ENCODE measurements around the gene STK32A. TPM values are rescaled to one million over a fixed set of nuclear protein-coding genes. Genes with fewer than 3 reads are reported as not detected.

The STK32A gene
- total RNA-seq, 1 donor from 2014 or later, result 5.3 TPM

DNA sequence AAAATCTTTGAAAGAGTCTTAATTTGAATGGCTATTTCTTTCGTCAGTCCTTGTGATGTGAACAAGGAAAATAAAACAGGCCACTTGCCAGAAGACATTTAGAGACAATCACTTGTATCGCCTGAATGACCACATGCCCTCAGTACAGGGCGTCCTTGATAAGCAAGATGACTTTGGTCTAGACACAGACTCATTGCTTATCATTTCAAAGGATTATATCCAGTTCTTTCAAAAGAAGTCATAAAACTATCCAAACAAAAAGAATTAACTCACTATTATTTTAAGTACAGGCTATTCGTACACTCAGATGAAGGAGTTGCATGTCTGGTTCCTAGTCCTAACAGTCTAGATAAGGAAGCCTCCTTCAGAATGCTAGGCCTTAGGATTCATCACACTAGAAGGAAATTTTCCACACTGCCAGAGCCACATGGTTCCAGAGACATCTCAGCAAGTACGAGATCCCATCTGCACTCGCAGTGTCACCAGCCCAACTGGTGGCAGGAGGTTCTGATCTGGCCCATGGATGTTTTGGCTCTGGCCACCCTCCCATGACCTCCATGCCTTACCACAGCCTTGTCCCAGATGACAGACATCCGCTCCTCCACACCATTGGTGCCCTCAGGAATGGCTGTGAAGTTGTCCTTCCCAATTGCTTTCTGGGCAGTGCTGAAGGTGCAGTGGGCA, 165.4 kb downstream of the STK32A start:
- Mint-ChIP-seq H3K4me1 (ENCODE audit: unreplicated experiment) (no peaks in the 10 kb centered on the region), H3K4me3 (no peak overlapping the region), H3K27ac (no peak overlapping the region), H3K9me3 (no peaks in the 10 kb centered on the region), H3K36me3 (peaks cover 13% of the 10 kb centered on the region), H3K27me3 (no peaks in the 10 kb centered on the region)
- no peak for DNase-seq (ENCODE audit: extremely low spot score, unreplicated experiment)
- TF ChIP-seq, protein P1, sequence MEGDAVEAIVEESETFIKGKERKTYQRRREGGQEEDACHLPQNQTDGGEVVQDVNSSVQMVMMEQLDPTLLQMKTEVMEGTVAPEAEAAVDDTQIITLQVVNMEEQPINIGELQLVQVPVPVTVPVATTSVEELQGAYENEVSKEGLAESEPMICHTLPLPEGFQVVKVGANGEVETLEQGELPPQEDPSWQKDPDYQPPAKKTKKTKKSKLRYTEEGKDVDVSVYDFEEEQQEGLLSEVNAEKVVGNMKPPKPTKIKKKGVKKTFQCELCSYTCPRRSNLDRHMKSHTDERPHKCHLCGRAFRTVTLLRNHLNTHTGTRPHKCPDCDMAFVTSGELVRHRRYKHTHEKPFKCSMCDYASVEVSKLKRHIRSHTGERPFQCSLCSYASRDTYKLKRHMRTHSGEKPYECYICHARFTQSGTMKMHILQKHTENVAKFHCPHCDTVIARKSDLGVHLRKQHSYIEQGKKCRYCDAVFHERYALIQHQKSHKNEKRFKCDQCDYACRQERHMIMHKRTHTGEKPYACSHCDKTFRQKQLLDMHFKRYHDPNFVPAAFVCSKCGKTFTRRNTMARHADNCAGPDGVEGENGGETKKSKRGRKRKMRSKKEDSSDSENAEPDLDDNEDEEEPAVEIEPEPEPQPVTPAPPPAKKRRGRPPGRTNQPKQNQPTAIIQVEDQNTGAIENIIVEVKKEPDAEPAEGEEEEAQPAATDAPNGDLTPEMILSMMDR (conservative IDR thresholded peaks at IDR 0.05), result no peak

DNA sequence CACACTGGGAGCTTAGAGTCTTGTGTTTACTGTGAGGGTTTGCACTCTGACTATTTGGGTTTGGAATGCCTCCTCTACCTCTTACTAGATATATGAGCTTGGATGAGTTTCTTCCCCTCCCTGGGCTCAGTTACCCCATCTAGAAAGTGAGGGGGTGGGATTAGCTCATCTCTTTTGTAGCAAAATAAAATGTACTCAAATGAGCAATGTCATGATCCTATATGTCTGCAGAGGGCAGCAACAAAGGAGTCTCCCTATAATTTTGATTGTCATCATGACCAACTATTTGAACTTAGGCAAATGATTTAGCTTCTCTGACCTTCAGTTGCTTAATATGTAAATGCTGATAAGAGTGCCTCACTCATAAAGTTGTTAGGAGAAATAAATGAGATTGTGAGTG, 166.1 kb downstream of the STK32A start:
- Mint-ChIP-seq H3K4me1 (ENCODE audit: unreplicated experiment) (no peaks in the 10 kb centered on the region), H3K27me3 (no peaks in the 10 kb centered on the region), H3K4me3 (no peak overlapping the region), H3K36me3 (peaks cover 13% of the 10 kb centered on the region), H3K27ac (no peak overlapping the region), H3K9me3 (no peaks in the 10 kb centered on the region)
- DNase-seq (ENCODE audit: extremely low spot score, unreplicated experiment), result no peak
- TF ChIP-seq, protein P1 (conservative IDR thresholded peaks at IDR 0.05), result no peak

DNA sequence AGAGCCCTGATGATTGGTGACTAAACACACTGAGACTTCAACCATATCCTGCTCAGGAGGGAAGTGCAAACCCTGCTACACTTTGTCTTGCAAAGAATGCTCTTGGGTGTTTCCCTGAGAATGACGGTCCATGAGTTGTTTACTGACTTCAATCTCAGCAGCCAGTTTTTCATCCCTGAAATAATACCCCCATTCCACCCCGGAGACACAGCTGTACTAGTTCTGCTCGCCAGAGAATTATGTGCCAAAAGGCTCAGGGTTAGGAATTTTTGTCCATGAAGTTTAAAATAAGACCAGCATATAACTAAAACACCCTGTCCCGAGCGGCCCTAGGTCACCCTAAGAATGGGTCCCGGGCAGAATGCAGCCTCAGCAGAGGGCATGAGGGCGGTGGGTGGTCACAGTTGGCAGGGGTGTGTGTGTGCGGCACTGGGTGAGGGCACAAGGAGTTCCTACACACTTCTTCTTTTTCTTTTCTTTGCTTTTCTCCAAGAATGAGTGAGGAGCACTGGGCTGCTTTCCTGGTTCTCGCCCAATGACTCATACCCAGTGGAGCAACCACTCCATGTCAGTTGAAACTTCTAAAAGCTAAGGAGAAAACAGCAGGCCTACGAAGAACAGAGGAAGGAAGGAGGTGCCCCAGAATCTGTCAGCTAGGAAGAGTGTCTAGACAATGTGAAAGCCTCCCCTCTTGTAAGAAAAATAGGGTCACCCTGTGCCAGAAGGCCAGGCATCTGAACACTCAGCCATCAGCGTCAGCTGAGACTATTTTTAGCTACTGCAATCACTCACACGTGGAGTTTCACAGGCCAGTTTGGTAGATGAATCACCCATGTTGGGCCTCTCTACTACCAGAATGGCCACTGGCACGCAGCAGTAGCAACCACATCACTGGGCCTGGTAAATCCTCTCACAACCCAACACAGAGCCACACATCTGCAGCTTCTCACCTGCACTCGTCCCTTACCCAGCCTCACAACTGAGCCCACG, 169.1 kb downstream of the STK32A start:
- no peaks in the 10 kb centered on the region for H3K4me1 Mint-ChIP-seq (ENCODE audit: unreplicated experiment)
- no peaks in the 10 kb centered on the region for H3K9me3 Mint-ChIP-seq

DNA sequence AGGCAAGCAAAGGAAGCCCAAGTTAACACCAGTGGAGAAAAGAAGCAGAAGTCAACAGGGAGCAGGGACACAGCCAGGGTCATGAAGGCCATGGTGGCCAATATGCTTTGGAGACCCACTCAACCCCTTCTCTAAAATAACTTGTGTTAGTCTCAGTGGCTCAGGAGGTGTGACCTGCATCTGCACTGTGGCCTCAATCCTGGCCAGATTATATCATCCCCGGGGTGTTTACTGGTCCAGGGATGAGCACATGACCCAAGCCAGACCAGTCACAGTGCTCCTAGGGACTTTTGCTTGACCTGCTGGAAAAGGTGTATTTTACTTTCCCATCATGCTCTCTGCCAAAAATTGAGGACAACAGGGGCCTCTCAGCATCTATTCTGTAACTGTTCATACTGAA, 169.9 kb downstream of the STK32A start:
- peak overlapping the region; percentile 70 for H3K27ac Mint-ChIP-seq
- no peaks in the 10 kb centered on the region for H3K27me3 Mint-ChIP-seq
- H3K4me3 Mint-ChIP-seq, result no peak overlapping the region
- H3K9me3 Mint-ChIP-seq, result no peaks in the 10 kb centered on the region
- H3K36me3 Mint-ChIP-seq, result peaks cover 5% of the 10 kb centered on the region
- no peaks in the 10 kb centered on the region for H3K4me1 Mint-ChIP-seq (ENCODE audit: unreplicated experiment)
- DNase-seq (ENCODE audit: extremely low spot score, unreplicated experiment), result no peak
- TF ChIP-seq, protein P1 (conservative IDR thresholded peaks at IDR 0.05), result no peak

More for the DNA sequence above, 169.1 kb downstream of the STK32A start:
- TF ChIP-seq, protein P1 (conservative IDR thresholded peaks at IDR 0.05), result no peak
- H3K27me3 Mint-ChIP-seq, result no peaks in the 10 kb centered on the region
- H3K36me3 Mint-ChIP-seq, result peaks cover 5% of the 10 kb centered on the region
- no peak overlapping the region for H3K4me3 Mint-ChIP-seq
- H3K27ac Mint-ChIP-seq, result peak overlapping the region; percentile 70
- DNase-seq (ENCODE audit: extremely low spot score, unreplicated experiment), result no peak

DNA sequence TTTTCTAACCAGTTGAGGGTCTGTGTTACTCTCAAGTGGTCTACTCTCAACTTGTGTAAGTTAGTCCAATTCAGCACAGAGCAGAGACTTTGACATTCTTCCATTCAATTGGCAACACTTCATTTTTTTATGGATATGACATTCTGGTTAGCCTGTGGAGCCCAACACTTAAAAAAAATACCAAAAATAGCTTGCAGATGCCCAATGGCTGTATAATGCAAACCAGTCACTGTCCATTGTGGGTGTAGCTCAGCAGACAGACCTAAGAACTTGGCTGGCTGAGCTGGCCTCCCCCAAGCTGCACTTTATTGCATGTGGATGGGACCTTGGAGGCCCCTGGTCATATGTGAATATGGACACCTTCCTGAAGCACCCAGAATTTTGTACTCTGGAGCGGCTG, 171.8 kb downstream of the STK32A start:
- Mint-ChIP-seq H3K27ac (no peak overlapping the region), H3K36me3 (peaks cover 5% of the 10 kb centered on the region)

More for the DNA sequence above, 171.8 kb downstream of the STK32A start:
- Mint-ChIP-seq H3K27me3 (no peaks in the 10 kb centered on the region), H3K4me3 (no peak overlapping the region), H3K9me3 (no peaks in the 10 kb centered on the region), H3K4me1 (ENCODE audit: unreplicated experiment) (no peaks in the 10 kb centered on the region)
- DNase-seq (ENCODE audit: extremely low spot score, unreplicated experiment), result no peak
- TF ChIP-seq, protein P1 (conservative IDR thresholded peaks at IDR 0.05), result no peak
